NCI-H2029 (cell line): Measurements from ENCODE around the gene FADS2.

Source experiments
- DNase-seq: peaks from one replicate; lab custom pipeline; 2025; lab: John Stamatoyannopoulos, UW

FADS2 gene

DNA sequence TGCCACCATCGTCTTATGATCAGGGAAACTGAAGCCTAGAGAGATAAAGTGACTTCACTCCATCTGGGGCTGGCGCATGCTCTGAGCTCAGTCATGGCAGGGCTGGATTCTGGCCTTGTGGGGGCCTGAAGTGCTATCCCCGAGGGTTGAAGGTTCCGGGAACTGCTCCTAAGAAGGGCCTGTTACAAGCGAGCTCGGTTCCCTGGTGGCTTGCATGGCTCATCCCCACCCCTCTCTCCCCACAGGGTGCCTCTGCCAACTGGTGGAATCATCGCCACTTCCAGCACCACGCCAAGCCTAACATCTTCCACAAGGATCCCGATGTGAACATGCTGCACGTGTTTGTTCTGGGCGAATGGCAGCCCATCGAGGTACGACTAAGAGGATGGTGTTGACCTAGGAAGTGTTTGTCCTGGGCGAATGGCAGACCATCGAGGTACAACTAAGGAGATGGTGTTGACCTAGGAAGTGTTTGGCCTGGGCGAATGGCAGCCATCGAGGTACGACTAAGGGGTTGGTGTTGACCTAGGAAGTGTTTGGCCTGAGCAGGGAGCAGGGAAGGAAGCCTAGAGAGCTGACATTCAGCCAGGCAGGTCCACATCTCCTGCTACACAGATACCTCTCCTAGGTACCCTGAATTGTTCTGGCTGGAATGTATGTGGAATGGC is 19.9 kb downstream of the FADS2 start:
- no peak for DNase-seq

DNA sequence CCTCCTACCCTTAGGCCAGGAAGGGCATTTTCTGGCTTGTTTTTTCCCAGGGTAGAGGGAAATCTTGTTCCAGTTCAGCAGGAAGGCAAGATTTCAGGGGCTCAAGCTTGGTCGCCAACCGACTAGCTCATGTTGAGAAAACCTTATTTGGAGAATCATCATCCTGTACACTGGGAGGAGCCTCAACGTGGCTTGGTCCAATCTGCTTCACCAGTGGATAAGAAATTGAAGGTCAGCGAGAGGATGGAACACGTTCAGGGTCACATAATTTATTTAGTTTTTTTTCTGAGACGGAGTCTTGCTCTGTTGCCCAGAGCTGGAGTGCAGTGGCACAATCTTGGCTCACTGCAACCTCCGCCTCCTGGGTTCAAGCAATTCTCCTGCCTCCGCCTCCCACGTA is 20.5 kb downstream of the FADS2 start:
- no peak for DNase-seq

DNA sequence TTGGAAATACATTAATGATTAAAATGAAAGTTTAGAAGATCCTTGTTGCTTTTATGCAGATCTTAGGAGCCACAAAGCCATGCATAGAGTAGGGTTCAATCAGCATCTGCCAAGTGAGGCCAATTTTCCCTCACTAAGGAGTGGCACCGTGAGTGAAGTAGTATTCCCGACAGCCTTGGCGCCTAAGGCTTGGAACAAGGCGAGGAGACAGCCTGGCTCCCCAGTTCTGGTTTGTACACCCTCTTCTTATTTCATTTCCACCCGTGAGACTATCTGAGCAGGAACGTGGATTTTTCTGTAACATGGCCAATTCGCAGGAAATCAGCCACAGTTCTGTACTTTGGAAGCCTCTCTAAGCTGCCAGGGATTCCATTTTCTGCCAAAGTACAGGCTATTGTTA is 22.6 kb downstream of the FADS2 start:
- DNase-seq, result no peak

DNA sequence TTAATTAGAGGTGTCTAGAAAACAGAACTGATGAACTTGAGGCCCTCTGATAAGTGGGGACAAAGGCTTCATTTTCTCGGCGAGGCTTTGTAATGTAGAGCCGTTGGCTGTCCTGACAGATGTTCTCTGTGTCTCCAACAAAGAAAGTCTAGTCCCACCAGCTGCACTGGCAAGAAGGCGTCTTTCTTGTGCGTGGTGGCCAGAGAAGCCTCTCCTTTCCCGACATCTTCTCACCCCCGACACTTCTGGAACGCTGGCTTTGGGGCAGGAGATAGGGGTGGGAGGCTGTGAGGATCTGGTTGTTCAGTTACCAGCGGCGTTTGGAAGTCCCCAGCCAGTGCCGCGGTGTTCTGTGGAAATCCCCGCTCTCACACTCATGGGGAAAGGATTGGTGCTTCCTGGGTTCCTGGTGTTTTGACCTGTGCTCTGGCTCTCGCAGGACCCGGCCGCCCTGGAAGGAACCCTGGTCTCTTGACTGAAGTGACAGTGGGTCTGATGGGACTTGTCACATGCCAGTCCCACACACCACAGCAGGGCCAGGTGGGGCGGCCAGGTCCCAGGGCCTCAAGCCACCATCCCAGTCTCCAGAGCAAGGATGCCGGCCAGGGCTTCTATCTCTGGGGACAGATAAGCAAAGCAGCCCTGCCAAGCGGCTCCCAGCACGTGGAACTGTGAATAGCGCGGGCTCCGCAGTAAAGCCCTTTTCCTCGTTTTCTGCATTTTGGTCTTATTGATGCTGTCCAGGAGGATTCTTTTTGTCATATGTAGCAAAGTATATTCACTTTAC is 23.2 kb downstream of the FADS2 start:
- DNase-seq, result no peak

DNA sequence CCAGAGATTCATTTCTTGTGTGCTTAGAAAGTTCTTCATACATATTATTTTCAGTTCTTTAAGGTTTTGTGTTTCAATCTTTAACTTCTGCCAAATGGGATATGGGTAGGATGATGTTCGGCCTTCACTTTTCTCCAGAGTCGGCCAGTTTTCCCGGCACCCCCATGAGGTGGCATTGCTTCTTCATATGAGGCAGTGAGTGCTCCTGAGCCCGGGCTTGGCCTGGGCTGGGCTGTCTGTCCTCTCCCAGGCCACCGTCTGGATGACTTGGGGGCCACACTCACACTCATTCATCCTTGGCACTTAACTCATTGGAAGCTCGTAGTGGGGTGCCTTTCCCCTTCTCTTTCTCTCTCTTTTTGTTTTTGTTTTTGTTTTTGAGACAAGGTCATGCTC is 23.8 kb downstream of the FADS2 start:
- no peak for DNase-seq

DNA sequence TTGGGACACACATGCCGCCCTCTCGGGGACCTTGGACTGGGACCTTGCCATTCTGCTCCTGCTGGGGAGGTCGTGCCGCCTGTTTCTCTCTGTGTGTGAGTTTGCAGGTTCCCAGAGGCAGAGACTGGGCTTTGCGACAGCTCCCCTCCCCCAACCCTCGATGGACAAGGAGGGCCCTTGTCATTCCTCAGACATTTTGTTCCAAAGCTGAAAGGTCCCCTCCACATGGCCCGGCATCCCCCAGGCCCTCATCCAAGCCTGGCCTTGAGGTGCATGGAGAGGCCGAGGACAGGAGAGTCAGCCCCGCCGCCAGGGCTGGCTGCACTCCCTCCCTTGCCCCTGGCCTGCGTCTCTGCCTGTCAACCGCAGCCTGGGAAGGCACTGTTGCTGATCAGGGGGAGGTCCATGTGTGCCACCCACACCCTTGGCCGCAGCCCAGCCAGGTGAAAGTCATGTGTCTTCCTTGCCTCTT is 25.6 kb downstream of the FADS2 start:
- no peak for DNase-seq

DNA sequence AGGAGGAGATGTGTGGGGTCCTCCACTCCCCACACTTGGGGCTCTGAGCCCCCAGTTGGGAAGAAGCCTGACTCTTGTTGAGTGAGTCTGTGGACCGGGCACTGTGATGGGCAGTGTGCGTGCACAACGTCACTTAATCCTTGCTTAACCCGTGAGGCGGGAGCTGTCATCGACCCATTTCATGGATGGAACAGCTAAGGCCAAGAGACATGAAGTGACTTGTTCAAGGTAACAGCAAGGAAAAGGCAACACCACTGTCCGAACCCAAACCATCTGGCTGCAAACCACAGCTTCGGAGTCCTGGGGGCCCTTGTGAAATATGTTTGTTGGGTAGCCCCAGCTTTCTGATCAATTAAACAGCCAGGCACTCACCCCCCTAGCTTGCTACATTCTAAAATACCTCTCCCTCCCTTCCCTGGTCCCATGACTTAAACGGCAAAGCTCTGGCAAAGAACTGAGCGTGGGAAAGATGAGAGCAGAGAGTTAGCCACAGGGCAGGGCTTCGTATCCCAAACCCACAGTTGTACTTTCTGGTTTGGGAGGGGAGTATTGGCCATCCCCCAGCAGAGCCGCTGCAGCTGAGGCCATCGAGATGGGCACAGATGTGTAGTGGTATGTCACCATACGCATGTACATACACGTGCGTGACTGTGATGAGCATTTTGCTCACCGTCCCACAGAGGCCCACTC is 26.3 kb downstream of the FADS2 start:
- no peak for DNase-seq

DNA sequence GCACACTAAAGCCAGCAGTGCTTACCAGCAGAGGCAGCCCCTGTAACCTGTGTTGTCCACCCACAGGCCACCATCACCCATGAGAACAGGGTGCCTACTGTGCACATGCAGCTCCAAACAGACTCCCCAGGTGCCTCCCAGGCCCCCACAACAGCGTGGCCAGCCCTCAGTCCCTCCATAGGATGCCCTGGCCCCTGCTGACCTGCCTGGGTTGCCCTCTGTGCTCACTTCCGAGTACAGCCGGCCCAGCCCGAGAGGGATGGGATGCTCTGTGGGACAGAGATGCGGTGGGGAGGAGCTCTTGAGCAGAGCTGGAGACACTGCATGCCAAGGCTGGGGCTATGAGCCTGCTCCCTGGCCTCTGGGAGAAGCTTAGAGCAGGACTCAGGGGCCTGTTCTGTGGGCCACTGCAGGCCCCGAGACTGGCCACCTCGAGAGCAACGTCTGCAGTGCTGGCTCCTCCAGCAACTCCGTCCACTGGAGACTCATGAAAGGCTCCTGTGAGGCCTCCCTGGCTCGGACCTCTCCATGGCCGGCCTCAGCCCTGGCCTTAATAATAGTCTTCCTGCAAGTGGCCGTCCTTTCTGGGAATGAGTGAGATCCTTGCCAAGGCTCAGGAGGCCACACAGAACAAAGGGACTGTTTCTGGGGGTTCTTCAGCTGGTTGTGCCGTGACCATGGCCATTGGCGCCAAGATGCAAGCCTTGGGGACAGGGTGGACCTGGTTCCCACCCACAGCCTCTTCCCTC is 27.0 kb downstream of the FADS2 start:
- no peak for DNase-seq

DNA sequence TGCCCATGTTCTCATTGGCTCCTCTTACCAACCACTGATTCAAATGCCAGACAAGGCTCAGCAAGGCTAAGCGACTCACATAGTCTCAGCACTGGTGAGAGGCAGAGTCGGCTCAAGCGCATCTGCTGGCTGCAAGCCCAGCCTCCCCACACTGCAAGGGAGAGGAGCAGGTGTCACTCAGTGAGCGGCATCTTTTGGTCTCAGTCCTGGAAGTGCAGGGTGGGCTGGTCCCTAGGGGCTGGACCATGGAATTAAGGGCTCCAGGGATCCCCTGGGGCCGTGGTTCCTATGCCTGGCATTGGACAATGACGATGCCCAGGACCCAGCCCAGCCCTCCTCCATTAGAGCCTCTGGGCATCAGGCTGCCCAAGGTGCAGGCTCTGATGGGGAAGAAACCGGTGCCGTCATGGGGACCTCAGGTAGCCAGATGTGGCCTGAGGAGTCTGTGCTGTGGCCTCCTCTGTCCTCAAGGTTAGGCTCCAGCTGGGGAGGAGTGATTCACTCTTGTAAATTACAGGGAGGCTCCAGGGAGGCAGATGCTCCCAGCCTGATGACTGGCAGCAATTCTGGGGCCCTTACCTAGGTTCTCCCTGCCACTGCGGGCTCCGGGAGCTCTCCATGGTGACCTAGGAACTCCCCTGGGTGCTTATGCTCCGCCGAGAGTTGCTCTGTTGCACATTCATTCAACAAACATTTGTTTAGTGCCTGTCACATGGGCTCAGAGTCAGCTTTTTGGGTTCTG is 28.0 kb downstream of the FADS2 start:
- no peak for DNase-seq

DNA sequence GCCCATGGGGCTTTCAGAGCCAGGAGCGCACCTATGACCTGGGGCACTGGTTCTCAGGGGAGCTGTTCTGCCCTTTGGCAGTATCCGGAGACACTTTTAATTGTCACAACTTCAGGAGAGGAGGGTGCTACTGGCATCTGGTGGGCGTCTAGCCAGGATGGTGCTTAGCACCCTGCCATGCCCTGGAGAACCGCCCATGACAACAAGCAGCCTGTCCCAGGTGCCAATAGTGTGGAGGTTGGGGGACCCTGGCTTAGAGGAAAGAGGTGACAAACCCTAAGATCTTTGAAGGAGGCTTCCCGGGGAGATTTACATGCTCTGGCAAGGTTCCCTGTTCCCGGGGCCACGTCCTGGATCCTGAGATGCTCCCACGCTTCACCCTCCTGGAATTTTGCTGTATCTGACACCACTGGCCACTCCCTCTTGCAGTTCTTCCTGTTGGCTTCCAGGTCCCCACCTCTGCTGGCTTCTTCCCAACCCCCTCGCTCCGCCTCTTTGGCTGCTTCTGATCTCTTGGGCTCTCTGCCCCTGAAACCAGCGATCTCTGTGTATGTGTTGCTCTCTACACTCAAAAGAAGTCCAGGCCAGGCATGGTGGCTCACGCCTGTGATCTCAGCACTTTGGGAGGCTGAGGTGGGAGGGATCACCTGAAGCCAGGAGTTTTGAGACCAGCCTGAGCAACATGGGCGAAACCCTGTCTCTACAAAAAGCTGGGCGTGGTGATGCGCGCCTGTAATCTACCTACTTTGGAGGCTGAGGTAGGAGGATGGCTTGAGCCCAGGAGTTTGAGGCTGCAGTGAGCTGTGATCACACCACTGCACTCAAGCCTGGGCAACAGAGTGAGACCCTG is 32.2 kb downstream of the FADS2 start:
- peak; percentile 72 for DNase-seq

DNA sequence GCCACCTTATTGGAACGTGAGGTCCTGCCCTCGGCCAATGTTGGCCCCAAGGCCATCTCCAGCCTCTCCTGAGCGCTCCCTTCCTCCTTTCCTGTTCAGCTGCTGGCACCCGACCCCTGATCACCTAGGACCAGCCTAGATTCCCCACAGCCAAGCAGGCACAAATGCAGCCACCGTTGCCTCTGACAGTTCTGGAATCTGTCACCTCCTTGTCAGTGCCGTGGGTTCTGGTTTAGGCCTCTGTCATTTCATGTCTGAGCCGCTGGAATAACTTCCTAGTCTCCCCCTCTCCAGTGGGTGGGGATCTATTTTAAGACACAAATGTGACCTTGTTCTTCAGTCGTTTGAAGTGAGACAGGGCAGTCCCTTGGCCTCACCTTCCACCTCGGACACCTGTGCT is 33.5 kb downstream of the FADS2 start:
- DNase-seq, result no peak

DNA sequence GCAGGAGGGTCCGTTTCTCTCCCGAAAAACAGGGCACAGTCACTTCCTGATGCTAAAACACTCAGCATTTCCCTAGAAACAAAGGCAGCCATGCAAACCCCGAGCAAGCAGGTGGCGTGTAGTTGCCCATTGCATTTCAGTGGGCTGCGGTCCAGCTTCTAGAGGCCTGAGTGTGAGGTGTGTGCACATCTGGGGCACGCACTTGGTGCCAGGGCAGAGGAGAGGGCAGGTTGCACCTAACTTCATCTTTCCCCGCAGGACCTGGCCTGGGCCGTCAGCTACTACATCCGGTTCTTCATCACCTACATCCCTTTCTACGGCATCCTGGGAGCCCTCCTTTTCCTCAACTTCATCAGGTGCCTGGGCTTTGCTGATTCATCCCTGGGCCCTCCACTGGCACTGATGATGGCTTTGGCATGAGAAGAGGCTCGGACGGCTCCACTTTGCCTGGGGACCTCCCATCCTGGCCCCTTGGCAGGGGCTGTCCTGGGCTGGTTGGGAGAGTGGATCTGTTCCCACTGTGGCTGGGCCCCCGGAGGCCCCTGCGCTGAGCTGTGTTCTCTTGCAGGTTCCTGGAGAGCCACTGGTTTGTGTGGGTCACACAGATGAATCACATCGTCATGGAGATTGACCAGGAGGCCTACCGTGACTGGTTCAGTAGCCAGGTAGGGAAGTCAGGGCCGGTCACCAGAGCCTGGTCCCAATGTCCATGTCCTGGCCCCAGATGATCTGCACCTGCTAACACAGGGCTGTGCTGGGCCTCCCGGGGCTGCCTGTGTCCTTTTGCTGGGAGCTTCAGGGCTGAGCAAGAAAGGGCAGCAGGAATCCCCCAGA is 34.8 kb downstream of the FADS2 start:
- no peak for DNase-seq

DNA sequence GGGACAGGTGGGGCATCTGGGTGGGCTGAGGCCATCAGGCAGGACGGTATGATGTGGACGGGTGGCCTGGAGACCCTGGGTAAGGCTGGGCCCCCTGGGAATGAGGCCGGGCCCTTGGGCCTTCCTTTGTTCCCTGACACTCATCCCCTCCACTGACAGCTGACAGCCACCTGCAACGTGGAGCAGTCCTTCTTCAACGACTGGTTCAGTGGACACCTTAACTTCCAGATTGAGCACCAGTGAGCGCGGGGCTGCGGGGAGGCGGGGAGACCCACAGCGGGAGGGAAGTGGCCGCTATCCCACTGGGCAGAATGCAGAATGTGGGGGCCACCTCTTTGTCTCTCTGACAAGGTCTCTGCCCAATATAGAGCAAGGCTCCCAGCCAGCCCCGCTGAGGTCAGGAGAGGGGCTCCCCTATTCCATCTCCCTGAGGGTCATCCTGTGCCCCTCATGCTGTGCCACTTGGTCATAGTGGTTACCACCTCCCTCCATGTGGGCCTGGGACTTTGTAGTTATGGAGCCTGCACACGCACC is 35.5 kb downstream of the FADS2 start:
- DNase-seq, result no peak

DNA sequence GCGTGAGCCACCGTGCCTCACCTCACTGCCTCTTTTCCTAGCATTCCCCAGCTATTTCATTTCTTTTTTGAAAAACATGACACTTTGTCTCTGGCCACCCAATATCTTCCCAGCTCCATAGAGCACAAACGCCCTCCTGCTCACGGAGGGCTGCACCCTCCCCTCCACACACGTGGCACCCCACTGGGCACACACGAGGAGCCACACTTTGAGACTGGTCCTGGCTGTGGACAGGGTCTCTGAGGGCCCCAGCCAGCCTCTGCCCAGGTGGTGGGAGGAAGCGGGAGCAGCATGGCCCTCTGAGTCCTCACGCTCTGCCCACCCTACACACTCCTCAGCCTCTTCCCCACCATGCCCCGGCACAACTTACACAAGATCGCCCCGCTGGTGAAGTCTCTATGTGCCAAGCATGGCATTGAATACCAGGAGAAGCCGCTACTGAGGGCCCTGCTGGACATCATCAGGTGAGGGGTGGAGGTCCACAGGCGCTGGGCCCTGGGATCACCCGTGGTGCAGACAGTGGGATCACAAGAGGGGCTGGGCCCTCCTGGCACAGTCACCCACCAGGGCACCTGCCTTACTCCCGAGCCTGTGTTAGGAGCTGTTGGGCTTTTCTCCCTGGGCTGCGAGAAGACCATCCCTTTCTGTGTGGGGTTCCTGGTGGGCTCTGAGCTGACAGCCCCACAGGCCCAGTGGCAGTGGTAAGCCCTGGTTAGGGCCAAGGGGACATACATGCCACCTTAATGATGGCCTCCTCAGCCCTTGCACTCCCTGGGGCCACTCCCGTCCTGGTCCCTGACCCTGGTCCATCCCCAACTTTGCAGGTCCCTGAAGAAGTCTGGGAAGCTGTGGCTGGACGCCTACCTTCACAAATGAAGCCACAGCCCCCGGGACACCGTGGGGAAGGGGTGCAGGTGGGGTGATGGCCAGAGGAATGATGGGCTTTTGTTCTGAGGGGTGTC is 37.0 kb downstream of the FADS2 start:
- DNase-seq, result no peak

DNA sequence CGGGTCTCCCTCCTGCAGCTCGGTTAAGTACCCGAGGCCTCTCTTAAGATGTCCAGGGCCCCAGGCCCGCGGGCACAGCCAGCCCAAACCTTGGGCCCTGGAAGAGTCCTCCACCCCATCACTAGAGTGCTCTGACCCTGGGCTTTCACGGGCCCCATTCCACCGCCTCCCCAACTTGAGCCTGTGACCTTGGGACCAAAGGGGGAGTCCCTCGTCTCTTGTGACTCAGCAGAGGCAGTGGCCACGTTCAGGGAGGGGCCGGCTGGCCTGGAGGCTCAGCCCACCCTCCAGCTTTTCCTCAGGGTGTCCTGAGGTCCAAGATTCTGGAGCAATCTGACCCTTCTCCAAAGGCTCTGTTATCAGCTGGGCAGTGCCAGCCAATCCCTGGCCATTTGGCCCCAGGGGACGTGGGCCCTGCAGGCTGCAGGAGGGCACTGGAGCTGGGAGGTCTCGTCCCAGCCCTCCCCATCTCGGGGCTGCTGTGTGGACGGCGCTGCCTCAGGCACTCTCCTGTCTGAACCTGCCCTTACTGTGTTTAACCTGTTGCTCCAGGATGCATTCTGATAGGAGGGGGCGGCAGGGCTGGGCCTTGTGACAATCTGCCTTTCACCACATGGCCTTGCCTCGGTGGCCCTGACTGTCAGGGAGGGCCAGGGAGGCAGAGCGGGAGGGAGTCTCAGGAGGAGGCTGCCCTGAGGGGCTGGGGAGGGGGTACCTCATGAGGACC is 38.3 kb downstream of the FADS2 start:
- DNase-seq, result no peak

DNA sequence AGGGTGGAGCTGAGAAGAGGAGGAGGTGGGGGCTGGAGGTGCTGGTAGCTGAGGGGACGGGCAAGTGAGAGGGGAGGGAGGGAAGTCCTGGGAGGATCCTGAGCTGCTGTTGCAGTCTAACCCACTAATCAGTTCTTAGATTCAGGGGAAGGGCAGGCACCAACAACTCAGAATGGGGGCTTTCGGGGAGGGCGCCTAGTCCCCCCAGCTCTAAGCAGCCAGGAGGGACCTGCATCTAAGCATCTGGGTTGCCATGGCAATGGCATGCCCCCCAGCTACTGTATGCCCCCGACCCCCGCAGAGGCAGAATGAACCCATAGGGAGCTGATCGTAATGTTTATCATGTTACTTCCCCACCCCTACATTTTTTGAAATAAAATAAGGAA is 38.9 kb downstream of the FADS2 start:
- DNase-seq, result no peak

DNA sequence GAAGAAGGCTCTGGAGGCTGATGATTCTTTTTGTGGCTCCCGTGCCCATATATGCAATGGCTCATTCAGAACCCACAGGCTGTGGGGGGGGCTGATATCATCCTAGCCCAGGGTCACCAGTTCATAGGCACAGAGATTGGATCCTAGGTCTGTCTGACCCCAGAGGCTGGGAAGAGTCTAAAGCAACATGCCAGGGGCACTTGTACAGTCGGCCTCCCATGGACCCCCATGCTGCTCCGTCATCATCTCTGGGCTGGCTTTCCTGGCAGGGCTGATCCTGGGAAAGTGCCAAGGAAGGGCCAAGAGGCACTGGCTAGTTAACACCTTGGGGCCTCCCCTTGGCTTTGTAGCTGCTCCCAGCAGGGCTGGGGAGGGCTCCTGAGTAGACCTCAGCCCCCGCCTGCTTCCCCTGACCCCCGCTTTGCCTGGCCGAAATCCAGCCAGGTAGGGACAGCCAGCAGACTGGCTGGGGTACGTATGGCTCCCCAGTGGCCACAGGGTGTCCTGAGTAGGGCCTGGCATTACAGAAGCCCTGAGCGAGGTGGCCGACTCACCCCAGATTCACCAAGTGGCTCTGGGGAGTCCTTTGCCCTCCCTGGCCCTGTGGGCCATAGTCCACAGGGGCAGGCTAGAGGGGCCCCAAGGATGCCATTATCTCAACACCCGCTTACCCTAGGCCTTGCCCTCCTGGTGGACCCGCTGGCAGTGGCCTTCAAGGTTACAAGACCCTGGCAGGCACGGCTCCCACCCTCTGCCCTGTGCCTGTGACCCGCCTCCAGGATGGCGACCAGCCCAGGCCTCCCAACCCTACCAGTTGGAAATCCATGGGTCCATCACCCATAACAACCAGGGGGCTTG is 40.7 kb downstream of the FADS2 start:
- DNase-seq, result no peak
